Kidney capillary endothelial cell (primary cell): ENCODE results near the gene CNTNAP2.

Experiments
- DNase-seq: peaks from one replicate; pipeline ENCODE4 v3.0.0-alpha.2; 2018; ENCODE audit warnings: low spot score

Gene CNTNAP2

DNA sequence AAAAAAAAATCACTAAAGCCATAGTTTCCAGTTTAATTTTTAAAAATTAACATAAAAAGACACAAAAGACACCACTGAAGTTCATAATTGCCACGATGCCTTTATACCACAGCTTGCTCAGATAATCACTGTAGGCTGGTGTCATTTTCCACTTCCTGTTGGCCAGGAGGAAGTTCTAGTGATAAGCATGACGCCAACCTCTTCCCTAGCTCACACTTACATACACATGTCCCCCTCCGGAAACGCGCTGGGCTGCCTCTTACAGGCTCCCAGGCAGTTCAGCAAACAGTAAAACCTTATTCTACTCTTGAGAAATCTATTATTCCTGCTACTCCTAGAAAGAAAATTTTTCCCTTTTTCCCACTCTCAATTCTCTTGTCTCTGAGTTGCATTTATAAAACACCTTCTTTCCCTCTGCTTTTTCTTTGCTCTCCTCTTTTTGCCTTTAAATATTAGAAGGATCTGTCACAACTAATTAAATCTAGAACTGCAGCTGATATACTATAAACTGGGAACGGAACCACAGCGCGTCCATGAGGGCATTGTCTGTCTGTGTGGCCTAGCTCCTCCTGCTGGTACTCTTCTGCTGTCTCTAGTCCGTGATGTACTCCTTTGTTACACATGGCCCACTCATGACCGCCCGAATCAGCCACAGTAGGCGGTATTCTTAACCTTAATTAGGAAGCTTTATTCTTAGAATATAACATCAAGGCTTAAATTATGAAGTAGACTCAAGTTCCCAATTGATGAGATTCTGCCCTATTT, 664.9 kb downstream of the CNTNAP2 start:
- DNase-seq = no peak

- no peak for DNase-seq
These were observed 670.7 kb downstream of the CNTNAP2 start for GRCh38 chr7:146787266-146787665.

DNA sequence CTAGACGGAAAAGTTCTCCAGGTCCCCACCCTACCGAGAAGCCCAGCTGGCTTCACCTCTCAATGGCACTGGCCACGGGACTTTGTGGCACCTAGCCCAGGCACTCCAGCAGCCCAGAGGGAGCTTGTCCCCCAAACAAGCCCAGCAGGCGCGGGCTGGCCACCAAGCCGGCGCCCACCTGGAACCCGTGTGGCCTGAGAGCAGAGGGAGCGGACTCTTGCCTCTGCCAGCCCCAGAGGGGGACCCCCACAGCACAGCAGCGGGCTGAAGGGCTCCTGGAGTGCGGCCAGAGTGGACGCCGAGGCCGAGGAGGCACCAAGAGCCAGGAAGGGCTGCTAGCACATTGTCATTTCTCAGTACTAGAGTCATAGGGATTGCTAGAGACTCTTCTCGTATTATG, 671.4 kb downstream of the CNTNAP2 start:
- DNase-seq = no peak

GRCh38 chr7:146791344-146792285, 675.0 kb downstream of the CNTNAP2 start:
- no peak for DNase-seq

DNA sequence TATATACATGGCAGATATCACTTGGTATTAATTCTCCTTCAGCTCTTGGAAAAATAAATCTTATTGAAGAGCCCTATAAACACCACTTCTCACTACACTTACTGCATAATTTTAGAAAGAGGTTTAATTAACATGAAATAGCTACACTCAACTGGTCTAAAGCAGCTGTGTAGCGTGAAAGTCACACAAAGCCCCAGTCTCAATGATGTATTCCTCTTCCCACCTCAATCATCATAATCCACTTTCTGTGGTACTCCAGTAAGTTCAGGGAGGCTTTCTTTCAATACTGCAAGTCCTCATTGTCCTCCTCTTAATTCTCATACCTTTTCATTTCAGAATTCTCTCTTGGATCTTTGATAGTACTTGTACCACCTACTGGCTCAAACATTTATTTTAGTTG, 688.0 kb downstream of the CNTNAP2 start:
- DNase-seq = no peak

DNA sequence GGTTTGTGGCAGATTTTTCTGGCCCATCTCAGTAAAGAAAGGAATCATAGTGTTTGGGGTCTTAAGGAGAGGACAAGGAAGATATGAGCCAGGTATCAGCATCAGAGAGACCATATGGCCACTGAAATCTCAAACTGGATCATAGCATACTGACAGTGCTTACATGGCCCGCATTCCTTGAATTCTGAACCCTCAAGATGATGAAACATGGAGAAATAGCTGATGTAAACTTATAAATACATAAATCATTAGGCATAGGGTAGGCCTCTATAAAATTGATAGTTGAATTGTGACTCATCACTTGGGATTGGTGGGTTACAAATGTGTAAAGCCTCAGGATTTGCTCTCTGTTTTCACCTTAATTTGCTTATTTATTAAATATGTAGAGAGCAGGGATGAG, 688.5 kb downstream of the CNTNAP2 start:
- no peak for DNase-seq

GRCh38 chr7:146826329-146826728, 709.7 kb downstream of the CNTNAP2 start:
- no peak for DNase-seq

GRCh38 chr7:146830686-146831085, 714.1 kb downstream of the CNTNAP2 start:
- no peak for DNase-seq

GRCh38 chr7:146831875-146832274, 715.3 kb downstream of the CNTNAP2 start:
- no peak for DNase-seq

- DNase-seq = no peak
These were observed 727.8 kb downstream of the CNTNAP2 start for GRCh38 chr7:146844405-146844804.

DNA sequence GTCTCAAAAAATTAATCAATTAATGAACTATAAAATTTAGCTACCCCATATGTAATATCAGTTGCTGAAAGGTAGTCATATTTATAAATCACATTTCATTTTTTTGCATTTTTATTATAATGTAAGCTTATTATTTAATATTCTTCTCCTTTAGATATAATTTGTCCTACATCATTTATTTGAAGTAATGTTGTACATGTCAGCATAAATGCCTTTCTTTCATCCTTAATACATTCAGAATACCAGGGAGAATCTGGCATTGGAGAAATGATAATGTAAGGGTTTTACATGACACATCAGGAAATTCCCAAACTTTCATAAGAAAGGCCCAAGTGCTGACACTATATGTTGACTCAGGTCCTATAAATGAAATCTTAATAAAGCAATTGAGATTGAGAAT, 742.1 kb downstream of the CNTNAP2 start:
- no peak for DNase-seq

DNA sequence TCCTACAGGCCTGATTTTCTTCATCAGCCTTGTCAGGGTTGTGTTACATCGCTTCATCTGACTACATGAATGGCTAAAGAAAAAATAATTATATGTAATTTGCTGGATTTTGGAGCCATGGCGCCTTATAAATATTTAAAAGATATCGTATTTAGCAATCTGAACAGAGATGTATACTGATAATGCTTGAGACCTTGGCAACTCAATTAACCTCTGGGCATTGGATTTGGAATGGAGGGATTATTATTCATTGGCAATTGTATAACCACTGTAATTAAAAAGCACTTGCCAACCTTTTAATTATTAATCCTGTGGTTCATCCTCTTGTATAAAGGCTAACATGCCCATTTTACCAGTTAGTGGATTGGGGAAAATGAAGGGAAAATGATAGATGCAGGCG, 745.1 kb downstream of the CNTNAP2 start:
- no peak for DNase-seq

GRCh38 chr7:146862415-146862814, 745.8 kb downstream of the CNTNAP2 start:
- DNase-seq = no peak

DNA sequence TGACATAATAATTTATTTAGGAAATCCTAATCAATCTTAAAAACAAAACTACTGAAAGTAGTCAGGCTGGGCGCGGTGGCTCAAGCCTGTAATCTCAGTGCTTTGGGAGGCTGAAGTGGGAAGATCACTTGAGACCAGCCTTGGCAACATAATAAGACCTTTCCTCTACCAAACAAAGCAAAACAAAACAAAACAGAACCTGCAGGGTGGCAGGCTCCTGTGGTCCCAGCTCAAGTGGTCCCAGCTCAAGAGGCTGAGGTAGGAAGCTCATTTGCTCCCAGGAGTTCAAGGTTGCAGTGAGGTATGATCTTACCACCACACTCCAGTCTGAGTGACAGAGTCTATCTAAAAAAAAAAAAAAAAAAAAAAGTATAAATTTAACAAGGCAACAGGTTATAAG, 748.0 kb downstream of the CNTNAP2 start:
- no peak for DNase-seq

GRCh38 chr7:146865696-146866095, 749.1 kb downstream of the CNTNAP2 start:
- no peak for DNase-seq

- DNase-seq = no peak
These were observed 758.1 kb downstream of the CNTNAP2 start for GRCh38 chr7:146874722-146875121.

DNA sequence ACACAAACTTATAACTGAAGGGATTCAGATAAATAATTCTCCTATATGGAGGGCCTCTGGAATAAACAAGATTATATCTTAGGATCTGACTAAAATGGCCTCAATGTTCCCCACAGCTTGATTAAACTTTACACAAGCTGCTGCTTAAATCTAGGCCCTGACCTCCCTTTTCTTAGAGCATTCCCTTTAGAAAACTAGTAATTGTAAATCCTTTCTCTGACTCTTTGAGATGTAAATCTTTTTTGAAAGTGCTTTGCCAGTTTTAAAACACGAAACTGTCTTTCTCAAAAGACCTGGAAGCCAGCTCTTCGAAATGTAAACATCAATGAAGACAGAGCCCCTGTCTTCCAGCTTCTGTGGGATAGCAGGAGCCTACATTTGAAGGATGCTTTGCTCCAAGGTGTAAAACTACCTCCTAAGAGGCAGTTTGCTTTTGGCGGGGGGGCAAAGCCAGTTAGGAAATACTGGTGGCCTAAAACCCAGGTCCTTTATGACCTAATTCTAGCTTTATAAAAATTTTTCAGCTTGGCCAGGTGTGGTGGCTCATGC, 758.7 kb downstream of the CNTNAP2 start:
- DNase-seq = no peak

DNA sequence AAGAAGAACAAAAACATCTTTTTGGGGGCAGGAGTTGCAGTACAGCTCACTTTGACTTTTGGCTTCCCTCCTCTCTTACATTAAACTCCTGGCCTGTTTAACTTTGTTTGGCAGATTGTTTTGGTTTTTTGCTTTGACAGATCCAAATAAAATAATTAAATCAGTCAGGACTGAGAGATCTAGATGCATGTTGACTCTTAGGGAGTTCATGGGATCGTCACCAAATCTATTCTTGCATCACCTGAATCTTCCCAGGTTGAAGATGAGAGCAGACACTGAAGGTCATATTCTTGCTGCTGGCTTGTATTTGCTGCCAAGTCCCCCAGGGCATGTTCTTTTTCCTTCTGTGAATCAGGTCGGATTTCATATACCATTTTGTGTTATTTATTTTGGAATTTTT, 759.4 kb downstream of the CNTNAP2 start:
- DNase-seq = no peak

DNA sequence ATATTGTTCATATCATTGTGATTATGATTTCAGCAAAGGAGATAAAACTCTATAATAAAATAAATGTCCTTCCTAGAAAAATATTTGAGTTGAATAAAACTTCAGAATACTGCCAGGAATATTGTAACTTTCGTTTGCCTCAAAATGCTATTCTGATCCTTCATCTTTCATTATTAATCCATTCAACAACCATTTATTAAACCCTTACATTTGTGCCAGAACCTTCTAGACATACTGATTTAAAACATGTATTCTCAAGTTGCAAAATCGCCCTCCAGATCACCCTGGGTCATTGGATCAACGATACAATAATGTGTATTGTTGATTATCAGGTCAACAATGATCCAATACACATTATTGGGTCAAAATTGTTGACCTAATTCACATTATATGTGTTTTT, 759.8 kb downstream of the CNTNAP2 start:
- DNase-seq = no peak

DNA sequence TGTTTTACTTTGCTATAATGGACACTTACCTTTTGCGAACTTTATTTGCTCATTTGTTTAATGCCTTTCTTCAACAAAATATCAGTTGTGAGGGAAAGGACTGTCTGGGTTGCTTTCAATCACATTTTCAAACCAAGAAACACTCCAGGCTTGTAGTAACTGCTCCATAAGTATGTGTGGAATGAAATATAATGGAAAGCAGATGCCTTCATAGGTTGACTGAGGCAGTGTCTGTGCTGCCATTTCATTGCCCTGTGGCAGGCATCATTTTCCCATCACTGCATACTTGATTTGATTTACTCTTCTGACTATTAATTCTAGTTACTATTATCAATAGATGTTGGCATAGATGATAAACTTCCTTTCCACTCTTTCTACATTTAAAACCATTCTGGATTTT, 762.3 kb downstream of the CNTNAP2 start:
- no peak for DNase-seq

DNA sequence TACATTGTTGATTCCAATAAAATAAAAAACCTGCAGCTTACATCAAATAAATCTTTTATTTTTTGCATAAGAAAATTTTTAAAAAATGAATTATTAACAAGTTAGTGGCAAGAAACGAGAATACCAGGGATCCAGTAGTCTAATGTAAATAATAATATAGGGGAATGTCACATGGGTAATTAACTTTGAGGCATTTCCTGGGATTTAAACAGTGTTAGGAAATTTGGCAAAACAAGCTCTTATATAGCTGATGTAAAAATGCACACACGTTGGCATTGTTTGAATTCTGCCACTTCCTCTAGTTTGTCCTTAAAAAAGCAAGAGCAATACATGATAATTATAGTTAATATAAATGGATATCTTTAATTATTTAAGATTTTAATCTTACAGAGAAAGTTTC, 768.6 kb downstream of the CNTNAP2 start:
- DNase-seq = no peak

DNA sequence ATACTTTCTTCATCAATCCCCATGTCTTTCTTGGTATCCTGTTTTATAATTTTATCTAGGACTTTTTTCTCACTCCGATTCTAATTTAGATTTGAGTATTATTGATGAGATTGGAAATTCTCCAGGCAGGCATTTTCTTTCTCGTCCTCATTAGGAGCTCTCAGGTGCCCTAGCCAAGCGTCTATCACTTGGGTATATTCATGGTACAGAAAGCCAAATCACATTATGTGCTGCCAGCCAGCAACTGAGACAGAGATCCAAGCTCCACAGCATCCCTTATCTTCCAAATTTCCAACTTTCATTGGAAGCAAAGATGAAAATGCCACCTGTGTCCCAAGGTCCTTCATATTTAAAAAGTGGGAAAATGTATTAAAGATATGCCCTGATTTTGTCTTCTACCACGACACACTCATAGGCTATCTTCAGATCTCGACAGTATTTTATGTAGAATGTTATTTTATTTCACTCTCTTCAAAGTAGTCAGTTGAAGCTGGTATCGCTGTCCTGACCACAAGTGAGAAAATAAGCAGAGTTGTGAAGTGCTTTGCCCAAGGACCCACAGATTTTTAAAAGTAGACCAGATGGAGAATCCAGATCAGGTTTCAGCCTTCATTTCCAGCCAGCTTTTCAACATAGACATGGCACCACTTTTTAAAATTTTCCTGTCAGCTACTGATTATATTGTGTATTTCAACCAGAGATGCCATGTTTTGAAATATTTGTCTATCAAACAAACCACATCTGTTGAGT, 773.4 kb downstream of the CNTNAP2 start:
- no peak for DNase-seq
